ENCODE data around the gene ACCS.

GRCh38 chr11:44034639-44035038, 31.4 kb upstream of the ACCS start:
- TF ChIP-seq, protein P1, sequence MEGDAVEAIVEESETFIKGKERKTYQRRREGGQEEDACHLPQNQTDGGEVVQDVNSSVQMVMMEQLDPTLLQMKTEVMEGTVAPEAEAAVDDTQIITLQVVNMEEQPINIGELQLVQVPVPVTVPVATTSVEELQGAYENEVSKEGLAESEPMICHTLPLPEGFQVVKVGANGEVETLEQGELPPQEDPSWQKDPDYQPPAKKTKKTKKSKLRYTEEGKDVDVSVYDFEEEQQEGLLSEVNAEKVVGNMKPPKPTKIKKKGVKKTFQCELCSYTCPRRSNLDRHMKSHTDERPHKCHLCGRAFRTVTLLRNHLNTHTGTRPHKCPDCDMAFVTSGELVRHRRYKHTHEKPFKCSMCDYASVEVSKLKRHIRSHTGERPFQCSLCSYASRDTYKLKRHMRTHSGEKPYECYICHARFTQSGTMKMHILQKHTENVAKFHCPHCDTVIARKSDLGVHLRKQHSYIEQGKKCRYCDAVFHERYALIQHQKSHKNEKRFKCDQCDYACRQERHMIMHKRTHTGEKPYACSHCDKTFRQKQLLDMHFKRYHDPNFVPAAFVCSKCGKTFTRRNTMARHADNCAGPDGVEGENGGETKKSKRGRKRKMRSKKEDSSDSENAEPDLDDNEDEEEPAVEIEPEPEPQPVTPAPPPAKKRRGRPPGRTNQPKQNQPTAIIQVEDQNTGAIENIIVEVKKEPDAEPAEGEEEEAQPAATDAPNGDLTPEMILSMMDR (conservative IDR thresholded peaks at IDR 0.05 in 1 of 2, IDR thresholded peaks at IDR 0.05 in 1 of 2; ENCODE audit: extremely low read depth in 1 of 2, insufficient read depth in 1 of 2, low read depth in 1 of 2, low read length in 2 of 2) = no peak
- no peak for TF ChIP-seq EZH2 (IDR thresholded peaks at IDR 0.05; ENCODE audit: borderline replicate concordance, low read length)

Data from mammary epithelial cell (primary cell).